Lung (tissue), 12 donors: ENCODE measurements around the gene NFIL3. TPM values are rescaled to one million over a fixed set of nuclear protein-coding genes. Genes with fewer than 3 reads are reported as not detected.
A peak's percentile ranks its signal among the peaks of the same experiment; 100 is the strongest.

Experiments
- ATAC-seq: fragments of 200-7000 bp; cut with Tn5 transposase; one replicate; pipeline ENCODE4 v1.9.1; 2020; ENCODE audit warnings: moderate number of reproducible peaks; ENCODE audit not compliant: insufficient read depth, low FRiP score
- DNase-seq, 3 donors: peaks; one replicate each; pipeline ENCODE4 v3.0.0-alpha.2; 2013 to 2017
- H3K27ac ChIP-seq, 2 donors: one replicate each; pipeline ENCODE4 v1.5.1; 2013; ENCODE audit warnings: mild to moderate bottlenecking in 2 of 2, moderate library complexity in 2 of 2, control low read depth in 1 of 2, inconsistent platforms in 1 of 2, low read depth in 1 of 2, low read length in 1 of 2
- H3K27me3 ChIP-seq, 3 donors: one replicate each; pipeline ENCODE4 v1.5.1; 2013; ENCODE audit warnings: low read length in 2 of 3; ENCODE audit not compliant: control insufficient read depth in 3 of 3, insufficient read depth in 3 of 3
- H3K36me3 ChIP-seq, 4 donors: one replicate each; pipeline ENCODE4 v1.5.1; 2013; ENCODE audit warnings: low read length in 4 of 4, mild to moderate bottlenecking in 1 of 4, moderate library complexity in 1 of 4; ENCODE audit not compliant: control insufficient read depth in 4 of 4, insufficient read depth in 4 of 4
- H3K4me1 ChIP-seq, 5 donors: one replicate each; pipeline ENCODE4 v1.5.1; 2013; ENCODE audit warnings: low read length in 5 of 5, mild to moderate bottlenecking in 2 of 5, moderate library complexity in 1 of 5; ENCODE audit not compliant: control insufficient read depth in 5 of 5, insufficient read depth in 5 of 5
- H3K4me3 ChIP-seq: one replicate; pipeline ENCODE4 v1.5.1; 2013; ENCODE audit warnings: mild to moderate bottlenecking, control low read depth, moderate library complexity
- H3K9ac ChIP-seq, 2 donors: one replicate each; pipeline ENCODE4 v1.5.1; 2013; ENCODE audit warnings: low read length in 2 of 2, control low read depth in 1 of 2; ENCODE audit not compliant: insufficient read depth in 1 of 2
- H3K9me3 ChIP-seq, 4 donors: one replicate each; pipeline ENCODE4 v1.5.1; 2013; ENCODE audit warnings: low read length in 3 of 4, mild to moderate bottlenecking in 1 of 4, moderate library complexity in 1 of 4; ENCODE audit not compliant: control insufficient read depth in 4 of 4, insufficient read depth in 3 of 4
- WGBS, 2 donors: extraction: QIAGEN DNeasy Blood & Tissue Kit; methylation state at CpG; one replicate each; pipeline ENCODE4 v1.1.7; 2013; 5-methylcytosine and 5-hydroxymethylcytosine counted together
- polyA plus RNA-seq, 2 donors: library from polyadenylated mRNA; stranded (reverse); fragments of 200-250 nt; gene quantifications; one replicate each; pipeline ENCODE4 v1.2.1, GENCODE V29; 2013
- total RNA-seq, 2 donors: library from RNA; depleted of rRNA in 1 of 2; stranded (reverse); fragments of >200 nt in 1 of 2; gene quantifications; one replicate each; pipeline ENCODE4 v1.2.1, GENCODE V29; 2014 to 2021
- TF ChIP-seq, protein P1 (sequence below): IDR thresholded peaks from 2 replicates; pipeline ENCODE4 v1.5.1; 2012; ENCODE audit warnings: mild to moderate bottlenecking; ENCODE audit errors: control extremely low read depth, extremely low read depth
- donor health status: control.
- donor health status: control.
- donor health status: Bipolar disorder and iron deficiency.
- donor health status: healthy.
- donor health status: DM: yes; HTN: yes; CAD: no.

Gene NFIL3
- total and polyA plus RNA-seq, 4 donors = 13.1 to 75.3 (median 48.4) TPM

DNA sequence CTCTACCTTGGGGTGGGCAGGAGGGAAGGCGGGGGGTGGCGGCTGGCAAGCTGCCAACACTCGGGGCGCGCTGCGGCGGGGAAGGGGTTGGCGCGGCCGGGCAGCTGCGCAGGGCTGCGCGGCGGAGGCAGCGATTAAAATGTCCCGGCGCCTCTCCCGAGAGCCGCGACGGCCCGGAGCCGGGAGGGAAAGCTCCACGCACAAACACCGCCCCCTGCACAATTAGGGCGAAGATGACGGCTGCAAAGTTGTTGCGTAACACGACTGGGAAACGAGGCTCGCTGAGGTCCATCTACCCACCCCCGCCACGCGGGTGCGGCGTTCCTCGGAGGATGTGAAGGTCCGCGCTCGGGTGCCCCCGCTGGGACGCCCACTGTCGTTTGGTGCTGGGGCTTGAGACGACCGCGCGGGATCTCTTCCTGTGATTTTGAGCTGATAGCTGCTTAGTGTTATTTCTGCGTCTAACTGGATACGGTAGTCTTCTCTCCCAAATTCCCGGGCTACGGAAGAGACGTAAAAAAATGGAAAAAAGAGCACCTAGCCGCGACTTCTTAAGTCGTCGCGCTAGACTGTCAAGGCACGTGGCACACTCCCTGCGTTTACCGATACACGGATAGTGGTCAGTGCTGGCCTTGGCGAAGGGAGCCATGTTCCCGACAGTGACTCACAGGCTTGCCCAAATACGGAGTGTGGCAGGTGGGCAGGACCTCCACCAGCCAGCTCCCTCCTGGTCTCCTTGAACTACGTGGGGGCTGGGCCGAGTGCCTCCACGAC is 958 bp upstream of the NFIL3 start:
- no peaks in the 10 kb centered on the region for H3K27me3 ChIP-seq
- H3K27ac ChIP-seq = peak overlapping the region; percentile 99 to 100
- peaks cover 0 to 38% (median 11%) of the 10 kb centered on the region in 5 donors for H3K4me1 ChIP-seq
- H3K9me3 ChIP-seq = peaks cover 0 to 1% (median 0%) of the 10 kb centered on the region in 4 donors
- DNase-seq (peak; percentile 87 to 93 (median 90)), ATAC-seq (peak; percentile 70)
- H3K4me3 ChIP-seq = peak overlapping the region; percentile 78
- TF ChIP-seq, protein P1, sequence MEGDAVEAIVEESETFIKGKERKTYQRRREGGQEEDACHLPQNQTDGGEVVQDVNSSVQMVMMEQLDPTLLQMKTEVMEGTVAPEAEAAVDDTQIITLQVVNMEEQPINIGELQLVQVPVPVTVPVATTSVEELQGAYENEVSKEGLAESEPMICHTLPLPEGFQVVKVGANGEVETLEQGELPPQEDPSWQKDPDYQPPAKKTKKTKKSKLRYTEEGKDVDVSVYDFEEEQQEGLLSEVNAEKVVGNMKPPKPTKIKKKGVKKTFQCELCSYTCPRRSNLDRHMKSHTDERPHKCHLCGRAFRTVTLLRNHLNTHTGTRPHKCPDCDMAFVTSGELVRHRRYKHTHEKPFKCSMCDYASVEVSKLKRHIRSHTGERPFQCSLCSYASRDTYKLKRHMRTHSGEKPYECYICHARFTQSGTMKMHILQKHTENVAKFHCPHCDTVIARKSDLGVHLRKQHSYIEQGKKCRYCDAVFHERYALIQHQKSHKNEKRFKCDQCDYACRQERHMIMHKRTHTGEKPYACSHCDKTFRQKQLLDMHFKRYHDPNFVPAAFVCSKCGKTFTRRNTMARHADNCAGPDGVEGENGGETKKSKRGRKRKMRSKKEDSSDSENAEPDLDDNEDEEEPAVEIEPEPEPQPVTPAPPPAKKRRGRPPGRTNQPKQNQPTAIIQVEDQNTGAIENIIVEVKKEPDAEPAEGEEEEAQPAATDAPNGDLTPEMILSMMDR = no peak
- peak overlapping the region; percentile 43 to 61 for H3K9ac ChIP-seq
- H3K36me3 ChIP-seq = no peaks in the 10 kb centered on the region
- WGBS, 2 donors = 1 to 2% methylated on average over 62 to 67 of the region's 67 CpGs

GRCh38 chr9:91422758-91423711 is 597 bp downstream of the NFIL3 start:
- no peak for ATAC-seq
- peaks cover 0 to 1% (median 0%) of the 10 kb centered on the region in 4 donors for H3K9me3 ChIP-seq
- H3K27ac ChIP-seq = peak overlapping the region; percentile 92 to 94
- 1% methylated on average over 48 to 76 of the region's 76 CpGs for WGBS, 2 donors
- H3K36me3 ChIP-seq = no peaks in the 10 kb centered on the region
- H3K4me3 ChIP-seq = peak overlapping the region; percentile 59
- peak; percentile 79 to 85 (median 83) for DNase-seq
- peak overlapping the region; percentile 91 to 98 for H3K9ac ChIP-seq
- H3K4me1 ChIP-seq = peaks cover 0 to 43% (median 11%) of the 10 kb centered on the region in 5 donors
- TF ChIP-seq, protein P1 = no peak
- no peaks in the 10 kb centered on the region for H3K27me3 ChIP-seq

DNA sequence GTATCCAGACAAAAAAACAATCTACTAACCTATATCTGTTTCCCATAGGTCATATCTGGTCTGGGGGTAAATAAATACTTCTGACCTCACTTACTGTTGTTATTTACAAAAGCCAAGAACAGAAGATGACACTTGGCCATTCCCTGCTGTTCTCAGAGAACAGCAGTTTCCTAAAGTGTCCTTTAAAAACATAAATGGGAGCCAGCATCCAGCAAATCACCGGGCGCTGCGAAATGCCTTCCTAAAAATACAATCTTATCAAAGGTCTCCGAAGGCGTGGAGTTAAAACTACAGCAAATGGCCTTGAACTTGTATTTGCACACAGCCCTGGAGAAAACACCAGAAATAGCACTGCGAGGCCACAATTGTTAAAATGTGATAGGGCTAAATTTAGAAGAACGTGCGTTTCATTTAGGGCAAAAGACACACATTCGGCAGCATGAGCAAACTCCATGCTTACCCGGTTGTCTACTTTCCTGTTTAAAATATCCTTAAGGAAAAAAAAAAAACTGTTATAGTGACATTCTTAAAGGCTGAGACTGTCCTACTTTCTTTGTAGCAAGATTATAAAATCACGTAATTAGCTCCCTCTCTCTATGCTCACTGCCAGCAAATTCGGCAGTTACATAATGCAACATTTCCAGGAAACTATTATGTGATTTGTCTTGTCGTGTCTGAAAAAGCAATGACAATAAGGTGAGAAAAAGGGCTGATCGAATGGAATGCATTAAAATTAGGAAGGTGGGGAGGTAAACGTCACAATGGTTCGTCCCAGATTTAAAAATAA is 1.5 kb downstream of the NFIL3 start:
- H3K9me3 ChIP-seq = peaks cover 0 to 1% (median 0%) of the 10 kb centered on the region in 4 donors
- WGBS, 2 donors = 3 to 5% methylated on average over 16 of the region's 16 CpGs
- H3K27ac ChIP-seq = peak overlapping the region; percentile 47 to 94
- no peak for ATAC-seq
- H3K9ac ChIP-seq = peak overlapping the region; percentile 91 to 98
- peaks cover 0 to 48% (median 15%) of the 10 kb centered on the region in 5 donors for H3K4me1 ChIP-seq
- TF ChIP-seq, protein P1 = no peak
- peak; percentile 52 to 89 (median 85) for DNase-seq
- H3K27me3 ChIP-seq = no peaks in the 10 kb centered on the region
- no peaks in the 10 kb centered on the region for H3K36me3 ChIP-seq
- peak overlapping the region; percentile 59 for H3K4me3 ChIP-seq
